GM12878 (cell line): ENCODE data around the gene SPINK4. TPM values are rescaled to one million over a fixed set of nuclear protein-coding genes. Genes with fewer than 3 reads are reported as not detected.

Experiments
- ATAC-seq: fragments of 200-7000 bp; cut with Tn5 transposase; 3 replicates; pipeline ENCODE4 v1.9.1; 2020; ENCODE audit warnings: mild to moderate bottlenecking, moderate library complexity
- BruUV-seq: library from RNA; stranded (reverse); fragments of 400-500 nt; replicated peaks from 2 replicates; lab custom pipeline; 2021; lab: Mats Ljungman, UMichigan
- CTCF ChIA-PET: fragments of 300-600 bp; sonication (Branson Sonifier 250); formaldehyde crosslinking; extraction: SDS; loops from one replicate; lab custom pipeline; 2021; ENCODE audit warnings: inconsistent platforms; lab: Yijun Ruan, JAX
- POLR2A ChIA-PET: fragments of 350-600 bp; formaldehyde crosslinking; extraction: SDS; loops from one replicate; lab custom pipeline; 2021; ENCODE audit warnings: inconsistent platforms; lab: Charles Lee
- RAD21 ChIA-PET: fragments of 300-600 bp; sonication (Branson Sonifier 250); formaldehyde crosslinking; loops from one replicate; lab custom pipeline; 2023; ENCODE audit warnings: antibody characterized with exemption; ENCODE audit not compliant: unreplicated experiment; lab: Charles Lee
- SMC1A ChIA-PET: fragments of 300-600 bp; sonication (Branson Sonifier 250); formaldehyde crosslinking; loops from one replicate; lab custom pipeline; 2023; ENCODE audit not compliant: unreplicated experiment, uncharacterized antibody; lab: Charles Lee
- DNase-seq: peaks from one replicate; pipeline ENCODE4 v3.0.0-alpha.2; 2011; ENCODE audit warnings: low read depth, low spot score
- FAIRE-seq: peaks from 3 replicates; lab custom pipeline; 2011; peaks lifted over from hg19 to GRCh38; lab: Jason Lieb, UNC
- H2AFZ ChIP-seq: 2 replicates; pipeline ENCODE4 v1.6.0; 2011; ENCODE audit warnings: low read depth, low read length, control low read depth; ENCODE audit not compliant: control insufficient read depth
- H3K27ac ChIP-seq: 2 replicates; pipeline ENCODE4 v1.5.1; 2011; ENCODE audit warnings: control low read depth; ENCODE audit not compliant: control insufficient read depth, insufficient read depth
- H3K27me3 ChIP-seq, 2 experiments: replicated peaks in 1 of 2; 2 replicates each; pipeline versions ENCODE4 v1.6.0 to v1.6.1; 2011; ENCODE audit warnings: low read length in 1 of 2; ENCODE audit not compliant: control insufficient read depth in 2 of 2, insufficient read depth in 2 of 2
- H3K36me3 ChIP-seq, 2 experiments: 2 replicates each; pipeline ENCODE4 v1.5.1; 2011; ENCODE audit warnings: low read length in 1 of 2; ENCODE audit not compliant: control insufficient read depth in 2 of 2, insufficient read depth in 2 of 2
- H3K4me1 ChIP-seq: 2 replicates; pipeline ENCODE4 v1.6.1; 2011; ENCODE audit warnings: mild to moderate bottlenecking, low read length, moderate library complexity, mixed read lengths; ENCODE audit not compliant: control insufficient read depth, insufficient read depth
- H3K4me2 ChIP-seq: 2 replicates; pipeline ENCODE4 v1.6.0; 2011; ENCODE audit warnings: control low read depth; ENCODE audit not compliant: control insufficient read depth, insufficient read depth
- H3K4me3 ChIP-seq: fragments of 200-600 bp; sonication (generic); 2 replicates; pipeline ENCODE4 v1.5.1; 2016
- H3K79me2 ChIP-seq: 2 replicates; pipeline ENCODE4 v1.6.0; 2011; ENCODE audit warnings: low read length; ENCODE audit not compliant: control insufficient read depth, insufficient read depth
- H3K9ac ChIP-seq: 2 replicates; pipeline ENCODE4 v1.8.0; 2011; ENCODE audit warnings: low read length, control low read depth, mixed read lengths; ENCODE audit not compliant: control insufficient read depth, insufficient read depth
- H3K9me3 ChIP-seq: replicated peaks from 3 replicates; pipeline ENCODE4 v1.5.1; 2011; ENCODE audit warnings: mild to moderate bottlenecking, low read length; ENCODE audit not compliant: control insufficient read depth, insufficient read depth
- H4K20me1 ChIP-seq: 2 replicates; pipeline ENCODE4 v1.6.0; 2011; ENCODE audit not compliant: control insufficient read depth, insufficient read depth
- ATF2 ChIP-seq: IDR thresholded peaks from 2 replicates; pipeline ENCODE4 v1.6.1; 2012; ENCODE audit warnings: low read length, inconsistent platforms
- ATF3 ChIP-seq: IDR thresholded peaks from 2 replicates; pipeline ENCODE4 v1.6.1; 2011; ENCODE audit warnings: low read depth, mild to moderate bottlenecking, low read length, moderate library complexity, borderline replicate concordance; ENCODE audit errors: extremely low read depth
- BRCA1 ChIP-seq: IDR thresholded peaks from 2 replicates; pipeline ENCODE4 v1.6.1; 2011; ENCODE audit warnings: low read depth, low read length, improper control_type of control experiment
- E4F1 ChIP-seq: fragments of 450-650 bp; IDR thresholded peaks from 2 replicates; pipeline ENCODE4 v1.6.1; 2018; ENCODE audit warnings: borderline replicate concordance, mild to moderate bottlenecking; ENCODE audit not compliant: partially characterized antibody
- LARP7 ChIP-seq: fragments of 450-650 bp; IDR thresholded peaks from 2 replicates; pipeline ENCODE4 v1.6.1; 2017; ENCODE audit warnings: mild to moderate bottlenecking
- MXI1 ChIP-seq: fragments of 150-350 bp; IDR thresholded peaks from 2 replicates; pipeline ENCODE4 v1.6.1; 2011; ENCODE audit warnings: low read depth, mild to moderate bottlenecking, inconsistent platforms, low read length, improper control_type of control experiment
- PAX8 ChIP-seq: fragments of 450-650 bp; IDR thresholded peaks from 2 replicates; pipeline ENCODE4 v1.6.1; 2017; ENCODE audit warnings: mild to moderate bottlenecking, moderate library complexity
- POLR2AphosphoS5 ChIP-seq: IDR thresholded peaks from 2 replicates; pipeline ENCODE4 v1.6.1; 2011; ENCODE audit warnings: mild to moderate bottlenecking, low read length, inconsistent platforms
- RAD21 ChIP-seq: IDR thresholded peaks from 2 replicates; pipeline ENCODE4 v1.6.1; 2011; ENCODE audit warnings: mild to moderate bottlenecking, low read depth, low read length, moderate library complexity; ENCODE audit not compliant: insufficient read depth
- SPI1 ChIP-seq: IDR thresholded peaks from 2 replicates; pipeline ENCODE4 v1.6.1; 2011; ENCODE audit warnings: low read depth, mild to moderate bottlenecking, low read length, moderate library complexity, borderline replicate concordance; ENCODE audit not compliant: insufficient read depth
- TCF12 ChIP-seq: IDR thresholded peaks from 2 replicates; pipeline ENCODE4 v1.6.1; 2011; ENCODE audit warnings: low read depth, mild to moderate bottlenecking, low read length
- ZBTB4 ChIP-seq: fragments of 450-650 bp; formaldehyde crosslinking; IDR thresholded peaks from 2 replicates; pipeline ENCODE4 v1.4.0; 2022; ENCODE audit warnings: mild to moderate bottlenecking, moderate library complexity
- ZNF207 ChIP-seq: fragments of 450-650 bp; IDR thresholded peaks from 2 replicates; pipeline ENCODE4 v1.6.1; 2014; ENCODE audit warnings: antibody characterized with exemption, mild to moderate bottlenecking, borderline replicate concordance
- ZNF217 ChIP-seq: fragments of 450-650 bp; IDR thresholded peaks from 2 replicates; pipeline ENCODE4 v1.6.1; 2017; ENCODE audit warnings: antibody characterized with exemption, mild to moderate bottlenecking
- ZSCAN29 ChIP-seq: fragments of 450-650 bp; IDR thresholded peaks from 2 replicates; pipeline ENCODE4 v1.6.1; 2017; ENCODE audit warnings: mild to moderate bottlenecking, moderate library complexity
- WGBS: methylation state at CpG from one replicate; pipeline ENCODE4 v1.1.6; 2016; ENCODE audit warnings: low lambda C conversion rate; ENCODE audit not compliant: insufficient replicate concordance, insufficient coverage; ENCODE audit errors: missing lambda C conversion rate; 5-methylcytosine and 5-hydroxymethylcytosine counted together
- in situ Hi-C: fragments of 300-500 bp; cut with MboI; formaldehyde crosslinking; loops from 9 replicates; pipeline ENCODE4 v1.14.3; 2018; ENCODE audit warnings: mixed read lengths
- intact Hi-C: fragments of 100-400 bp; cut with micrococcal nuclease; formaldehyde crosslinking; loops from one replicate; pipeline ENCODE4 v1.14.2; 2022; ENCODE audit not compliant: unreplicated experiment
- polyA plus RNA-seq, 11 experiments: library from polyadenylated mRNA; depleted of rRNA in 4 of 11; unstranded in 6 of 11; stranded (reverse) in 5 of 11; fragments of >200 nt; fragmentation: Nextera tagmentation in 4 of 11; fragmentation: Illumina TruSeq in 1 of 11; extraction: Ambion mirVana in 4 of 11; extraction: Trizol in 1 of 11; gene quantifications; 1 replicate in 1 of 11; 2 replicates in 10 of 11; pipeline versions ENCODE4 v1.2.1 to v1.2.3, GENCODE V29; 2011 to 2016; ENCODE audit warnings: inconsistent platforms in 2 of 11, missing spikeins in 2 of 11, low read depth in 1 of 11
- total RNA-seq, 4 experiments: library from RNA; depleted of rRNA in 3 of 4; stranded (reverse); fragments of >200 nt in 3 of 4; fragmentation: Illumina TruSeq in 1 of 4; extraction: Trizol in 1 of 4; gene quantifications; 2 replicates each; pipeline versions ENCODE4 v1.2.1 to v1.2.3, GENCODE V29; 2013 to 2021

The SPINK4 gene
- total and polyA plus RNA-seq, 10 of the 15 experiments (the other 5 are each of a cell fraction or from before 2014, with no cell fraction given) = not detected

GRCh38 chr9:33264473-33265177 is 24.7 kb downstream of the SPINK4 start, which contains the start of the genes BAG1 and CHMP5:
Gene BAG1 (minus strand): TSS chr9:33264708.
Gene CHMP5 (plus strand): TSS chr9:33265049. CDS start chr9:33265079, 30 bp downstream.
- Histone ChIP-seq H3K4me1 (peaks cover 8% of the 10 kb centered on the region), H3K9ac (peak within 1 kb of the TSS; percentile 99), H3K79me2 (peaks cover 68% of the 10 kb centered on the region), H3K36me3 (peaks cover 0 to 22% of the 10 kb centered on the region in 2 experiments; a peak in 2 of 4 replicates), H2AFZ (peak within 1 kb of the TSS; percentile 84), H3K4me2 (peak within 1 kb of the TSS; percentile 93), H4K20me1 (no peaks in the 10 kb centered on the region), H3K27me3 (no peaks in the 10 kb centered on the region), H3K4me3 (peak within 1 kb of the TSS; percentile 97), H3K27ac (peak within 1 kb of the TSS; percentile 98), H3K9me3 (no peaks in the 10 kb centered on the region)
- in situ Hi-C loops (no loop called here), intact Hi-C loops (loop anchor here (1.0 kb wide), 2 partner anchors 26 to 188 kb away; partner anchors contain the start of genes NFX1 and SMU1)
- ChIA-PET SMC1A (interaction anchor here (0.5 to 1.5 kb wide), 4 partner anchors 22 to 808 kb away, joined by 3 to 4 read pairs (median 4); no protein-coding TSS in a partner anchor), POLR2A (interaction anchor here (0.6 to 1.9 kb wide), 9 partner anchors 18 to 240 kb away, joined by 3 to 10 read pairs (median 5); partner anchors contain the start of genes B4GALT1, DNAJA1 and NFX1), RAD21 (interaction anchor here (0.6 to 2.2 kb wide), 3 partner anchors 26 to 62 kb away, joined by 3 to 11 read pairs (median 4); partner anchors contain the start of gene NFX1), CTCF (interaction anchor here (1.0 to 1.3 kb wide), 2 partner anchors 22 to 186 kb away, joined by 3 read pairs; no protein-coding TSS in a partner anchor)
- ATAC-seq (peak; percentile 92), FAIRE-seq (peak; percentile 95), DNase-seq (peak; percentile 96)
- WGBS = under 1% methylated on average over 45 of the region's 67 CpGs
- BruUV-seq = no TSS peak
- 0 out of 2 replicates have a peak, but pooled peaks have one; percentile 66 for TF ChIP-seq ZNF207
- 0 out of 2 replicates have a peak, but pooled peaks have one; percentile 35 for TF ChIP-seq ZNF217
- no peak for TF ChIP-seq ATF3
- peak; percentile 33; the same call in 1 of the 2 replicates for TF ChIP-seq SPI1
- TF ChIP-seq TCF12 = no peak
- TF ChIP-seq PAX8 = no peak
- peak; percentile 46 for TF ChIP-seq MXI1
- no peak for TF ChIP-seq BRCA1
- TF ChIP-seq ZSCAN29 = no peak
- TF ChIP-seq POLR2AphosphoS5 = peak; percentile 90
- 0 out of 2 replicates have a peak, but pooled peaks have one; percentile 12 for TF ChIP-seq RAD21
- TF ChIP-seq E4F1 = peak; percentile 62
- TF ChIP-seq ATF2 = no peak
- no peak; the same call in 1 of the 2 replicates for TF ChIP-seq LARP7
- no peak for TF ChIP-seq ZBTB4 (CRISPR knock-in tag)
